HepG2 (cell line): Measurements from ENCODE around the gene PRDX2. TPM values are rescaled to one million over a fixed set of nuclear protein-coding genes. Genes with fewer than 3 reads are reported as not detected.

Experiments used
- BRD4 ChIP-seq: sonication (generic); formaldehyde crosslinking; IDR thresholded peaks from 2 replicates; pipeline ENCODE4 v1.4.0; 2020; ENCODE audit warnings: missing genetic modification reagents
- CENPT ChIP-seq: sonication (generic); formaldehyde crosslinking; IDR thresholded peaks from 2 replicates; pipeline ENCODE4 v1.8.0; 2022; ENCODE audit warnings: low read depth, mild to moderate bottlenecking, moderate library complexity, missing genetic modification reagents
- DNMT1 ChIP-seq: sonication (generic); formaldehyde crosslinking; IDR thresholded peaks from 2 replicates; pipeline ENCODE4 v1.5.1; 2020; ENCODE audit warnings: mild to moderate bottlenecking, missing genetic modification reagents
- DR1 ChIP-seq: sonication (generic); formaldehyde crosslinking; IDR thresholded peaks from 2 replicates; pipeline ENCODE4 v1.8.0; 2021; ENCODE audit warnings: mild to moderate bottlenecking, missing genetic modification reagents, inconsistent platforms
- ELK4 ChIP-seq: sonication (generic); formaldehyde crosslinking; IDR thresholded peaks from 2 replicates; pipeline ENCODE4 v1.9.0; 2021; ENCODE audit warnings: missing genetic modification reagents, borderline replicate concordance
- FOXK2 ChIP-seq: fragments of 450-650 bp; IDR thresholded peaks from 2 replicates; pipeline ENCODE4 v1.6.1; 2016
- GATAD2A ChIP-seq: IDR thresholded peaks from 2 replicates; pipeline ENCODE4 v1.6.1; 2016
- MED1 ChIP-seq: sonication (generic); formaldehyde crosslinking; IDR thresholded peaks from 2 replicates; pipeline ENCODE4 v1.4.0; 2020; ENCODE audit warnings: missing genetic modification reagents
- SP1 ChIP-seq, 2 experiments: fragments of 450-650 bp in 1 of 2; sonication (generic) in 1 of 2; formaldehyde crosslinking in 1 of 2; IDR thresholded peaks; 2 replicates each; pipeline versions ENCODE4 v1.4.0 to v1.6.1; 2016 to 2020; ENCODE audit warnings: missing genetic modification reagents in 1 of 2
- SPEN ChIP-seq: sonication (generic); formaldehyde crosslinking; IDR thresholded peaks from 2 replicates; pipeline ENCODE4 v1.5.1; 2020; ENCODE audit warnings: low read depth, mild to moderate bottlenecking, missing genetic modification reagents
- SUZ12 ChIP-seq: fragments of 150-350 bp; IDR thresholded peaks from 2 replicates; pipeline ENCODE4 v1.6.1; 2014; ENCODE audit warnings: low read depth, low read length
- TEAD2 ChIP-seq: sonication (generic); formaldehyde crosslinking; IDR thresholded peaks from 2 replicates; pipeline ENCODE4 v1.9.0; 2021; ENCODE audit warnings: missing genetic modification reagents
- THYN1 ChIP-seq: sonication (generic); formaldehyde crosslinking; IDR thresholded peaks from 2 replicates; pipeline ENCODE4 v1.8.1; 2023; ENCODE audit warnings: low read depth, mild to moderate bottlenecking, moderate library complexity, missing genetic modification reagents, borderline replicate concordance
- ZBTB46 ChIP-seq: sonication (generic); formaldehyde crosslinking; IDR thresholded peaks from 2 replicates; pipeline ENCODE4 v1.4.0; 2020; ENCODE audit warnings: mild to moderate bottlenecking, missing genetic modification reagents, borderline replicate concordance
- ZFP36 ChIP-seq: fragments of 150-350 bp; IDR thresholded peaks from 2 replicates; pipeline ENCODE4 v1.6.1; 2018; ENCODE audit warnings: borderline replicate concordance, low read length, low read depth; ENCODE audit not compliant: partially characterized antibody
- ZMYM2 ChIP-seq: sonication (generic); formaldehyde crosslinking; IDR thresholded peaks from 2 replicates; pipeline ENCODE4 v1.8.0; 2022; ENCODE audit warnings: mild to moderate bottlenecking, missing genetic modification reagents
- ZNF276 ChIP-seq: sonication (generic); formaldehyde crosslinking; IDR thresholded peaks from 2 replicates; pipeline ENCODE4 v1.4.0; 2020; ENCODE audit warnings: mild to moderate bottlenecking, low read depth, missing genetic modification reagents
- ZNF30 ChIP-seq: sonication (generic); formaldehyde crosslinking; IDR thresholded peaks from 2 replicates; pipeline ENCODE4 v1.5.0; 2020; ENCODE audit warnings: mild to moderate bottlenecking, missing genetic modification reagents
- ZNF552 ChIP-seq: sonication (generic); formaldehyde crosslinking; IDR thresholded peaks from 2 replicates; pipeline ENCODE4 v1.9.0; 2022; ENCODE audit warnings: missing genetic modification reagents, mild to moderate bottlenecking, borderline replicate concordance
- ZNF567 ChIP-seq: sonication (generic); formaldehyde crosslinking; IDR thresholded peaks from 2 replicates; pipeline ENCODE4 v1.8.1; 2023; ENCODE audit warnings: mild to moderate bottlenecking, missing genetic modification reagents, borderline replicate concordance
- ZNF670 ChIP-seq: sonication (generic); formaldehyde crosslinking; IDR thresholded peaks from 2 replicates; pipeline ENCODE4 v1.8.0; 2022; ENCODE audit warnings: mild to moderate bottlenecking, missing genetic modification reagents, borderline replicate concordance
- polyA plus RNA-seq, 8 experiments: library from polyadenylated mRNA; depleted of rRNA in 3 of 8; stranded (reverse) in 7 of 8; unstranded in 1 of 8; fragments of >200 nt; fragmentation: Illumina TruSeq in 4 of 8; extraction: Trizol in 4 of 8; gene quantifications; 2 replicates each; pipeline versions ENCODE4 v1.2.1 to v1.2.3, GENCODE V29; 2011 to 2016; ENCODE audit warnings: low read depth in 4 of 8, missing spikeins in 1 of 8, mixed read lengths in 1 of 8; ENCODE audit not compliant: insufficient read depth in 1 of 8
- total RNA-seq, 5 experiments: library from RNA; depleted of rRNA; stranded (reverse); fragments of >200 nt; fragmentation: Illumina TruSeq; extraction: Trizol; gene quantifications; 2 replicates each; pipeline ENCODE4 v1.2.3, GENCODE V29; 2016; ENCODE audit warnings: low read depth in 1 of 5

The PRDX2 gene
- total and polyA plus RNA-seq, 2 of the 13 experiments (the other 11 are each of a cell fraction or from before 2014, with no cell fraction given) = 218 to 381 TPM

- TF ChIP-seq SP1 (IDR thresholded peaks at IDR 0.05) (no peak), SP1 (CRISPR knock-in tag; IDR thresholded peaks at IDR 0.05) (peak; percentile 52; the same call in 1 of the 2 replicates), BRD4 (no peak), TEAD2 (CRISPR knock-in tag) (no peak), ZNF30 (CRISPR knock-in tag) (no peak), ZNF552 (CRISPR knock-in tag) (no peak), ZNF276 (no peak), THYN1 (CRISPR knock-in tag) (no peak), DNMT1 (CRISPR knock-in tag) (no peak), SUZ12 (no peak), ZNF567 (CRISPR knock-in tag) (no peak), GATAD2A (CRISPR knock-in tag) (peak; percentile 65), MED1 (CRISPR knock-in tag) (peak; percentile 50; the same call in 1 of the 2 replicates), ELK4 (CRISPR knock-in tag) (no peak), FOXK2 (no peak), SPEN (CRISPR knock-in tag) (peak; percentile 77), ZFP36 (no peak), ZBTB46 (CRISPR knock-in tag) (no peak), DR1 (CRISPR knock-in tag) (peak; percentile 60; the same call in 1 of the 2 replicates), ZMYM2 (CRISPR knock-in tag) (no peak), ZNF670 (CRISPR knock-in tag) (no peak), CENPT (CRISPR knock-in tag) (no peak)
Observed at GRCh38 chr19:12766051-12766521, 35.5 kb downstream of the PRDX2 start (continued).
